ENCODE results near the gene TRIM41. TPM values are rescaled to one million over a fixed set of nuclear protein-coding genes. Genes with fewer than 3 reads are reported as not detected.

The TRIM41 gene
- total and polyA plus RNA-seq, 12 donors = 13.3 to 56.2 (median 19.6) TPM

DNA sequence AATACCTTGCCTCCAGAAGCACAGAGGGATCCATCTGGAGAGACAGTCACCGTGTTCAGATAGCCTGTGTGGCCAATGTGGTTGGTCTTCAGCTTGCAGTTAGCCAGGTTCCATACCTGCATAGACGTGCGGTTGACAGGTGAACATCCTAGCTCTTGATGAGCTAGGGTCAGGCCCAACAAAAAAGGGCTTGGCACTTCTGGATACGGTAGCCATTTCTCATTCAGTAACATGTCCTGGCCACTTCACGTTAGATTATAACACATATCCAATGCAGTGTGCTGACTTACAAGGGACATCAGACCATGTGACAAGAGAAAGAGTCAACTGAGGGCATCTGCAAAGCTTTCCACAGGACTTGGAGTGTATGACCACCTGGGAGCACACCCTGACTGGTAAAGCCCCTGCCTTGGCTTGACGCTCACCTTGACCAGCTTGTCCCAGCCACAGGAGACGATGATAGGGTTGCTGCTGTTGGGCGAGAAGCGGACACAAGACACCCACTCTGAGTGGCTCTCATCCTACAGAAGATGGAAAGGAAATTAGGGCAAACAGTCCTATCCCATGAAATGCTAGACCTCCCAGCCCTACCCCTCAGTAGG, 16.1 kb downstream of the TRIM41 start:
- TF ChIP-seq POLR2A (IDR thresholded peaks at IDR 0.05) (no peak), CTCF (IDR thresholded peaks at IDR 0.05) (no peak)
- H3K36me3 ChIP-seq (replicated peaks in 1 of 2) = peaks cover 4 to 83% of the 10 kb centered on the region in 2 donors

GRCh38 chr5:181241393-181241975, 18.4 kb downstream of the TRIM41 start:
- TF ChIP-seq POLR2A (IDR thresholded peaks at IDR 0.05) (no peak), CTCF (IDR thresholded peaks at IDR 0.05) (no peak)
- intact Hi-C loops (cut with DNase I) = no loop called here
- Histone ChIP-seq H3K4me1 (replicated peaks in 1 of 2) (peaks cover 28 to 37% of the 10 kb centered on the region in 2 donors), H3K27me3 (no peaks in the 10 kb centered on the region), H3K27ac (peak overlapping the region in 3 of 5 donors; percentile 91 to 96 (median 92)), H3K4me3 (no peak overlapping the region), H3K36me3 (replicated peaks in 1 of 2) (peaks cover 4 to 60% of the 10 kb centered on the region in 2 donors), H3K9me3 (replicated peaks in 1 of 3) (no peaks in the 10 kb centered on the region)
- peak in 3 of 7 donors; percentile 43 to 60 (median 58) for DNase-seq
- WGBS, 4 donors = 20 to 28% (median 26%) methylated on average over 6 of the region's 6 CpGs

More for the DNA sequence above, 16.1 kb downstream of the TRIM41 start:
- Histone ChIP-seq H3K27ac (no peak overlapping the region), H3K9me3 (replicated peaks in 1 of 3) (no peaks in the 10 kb centered on the region), H3K4me3 (no peak overlapping the region), H3K27me3 (no peaks in the 10 kb centered on the region), H3K4me1 (replicated peaks in 1 of 2) (peaks cover 14 to 22% of the 10 kb centered on the region in 2 donors)
- 90 to 95% (median 92%) methylated on average over 7 to 9 of the region's 9 CpGs for whole genome bisulfite sequencing, 4 donors
- intact Hi-C loops (cut with DNase I) = loop anchor here in 1 of 2 donors (2.0 kb wide), 1 partner anchor 14 kb away; no protein-coding TSS in a partner anchor
- DNase-seq = no peak

GRCh38 chr5:181242031-181242451, 19.0 kb downstream of the TRIM41 start:
- WGBS, 4 donors = 21 to 34% (median 30%) methylated on average over 5 to 6 of the region's 6 CpGs
- H3K27ac ChIP-seq = peak overlapping the region in 3 of 5 donors; percentile 91 to 96 (median 92)
- H3K4me1 ChIP-seq (replicated peaks in 1 of 2) = peaks cover 28 to 37% of the 10 kb centered on the region in 2 donors
- peak overlapping the region in 1 of 4 donors; percentile 85 for H3K4me3 ChIP-seq
- no peaks in the 10 kb centered on the region for H3K27me3 ChIP-seq
- no peak for TF ChIP-seq POLR2A (IDR thresholded peaks at IDR 0.05)
- no peak for TF ChIP-seq CTCF (IDR thresholded peaks at IDR 0.05)
- H3K9me3 ChIP-seq (replicated peaks in 1 of 3) = no peaks in the 10 kb centered on the region
- intact Hi-C loops (cut with DNase I) = no loop called here
- H3K36me3 ChIP-seq (replicated peaks in 1 of 2) = peaks cover 4 to 54% of the 10 kb centered on the region in 2 donors
- DNase-seq = peak in 1 of 7 donors; percentile 47

DNA sequence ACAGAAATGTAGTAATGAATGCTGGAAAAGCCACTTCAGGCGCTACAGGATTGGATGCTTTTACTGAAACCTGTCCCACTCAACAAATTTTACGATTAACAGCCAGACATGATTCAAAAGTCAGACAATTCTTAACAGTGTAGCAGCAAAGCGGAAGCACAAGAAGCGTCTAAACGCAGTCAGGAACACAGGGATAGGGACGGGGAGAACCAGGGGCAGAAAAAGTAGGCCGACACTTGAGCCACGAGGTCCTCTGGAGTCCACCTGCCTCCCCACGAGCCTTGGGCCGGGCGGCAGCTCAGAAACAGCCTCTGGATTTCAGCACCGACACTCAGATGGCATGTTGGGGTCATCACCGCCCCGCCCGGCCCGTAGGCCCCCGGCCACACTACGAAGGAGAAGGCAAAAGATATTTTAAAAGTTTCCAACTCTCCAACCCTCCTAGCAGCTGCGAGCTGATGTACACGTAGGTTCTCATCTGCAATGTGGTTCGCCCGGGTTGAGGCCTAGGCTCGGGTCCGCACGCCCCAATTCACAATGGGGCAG, 20.0 kb downstream of the TRIM41 start:
- H3K36me3 ChIP-seq (replicated peaks in 1 of 2) = peaks cover 4 to 44% of the 10 kb centered on the region in 2 donors
- WGBS, 4 donors = 0 to 1% (median 0%) methylated on average over 9 to 25 of the region's 25 CpGs
- peaks cover 33 to 42% of the 10 kb centered on the region in 2 donors for H3K4me1 ChIP-seq (replicated peaks in 1 of 2)
- H3K27me3 ChIP-seq = no peaks in the 10 kb centered on the region
- H3K27ac ChIP-seq = peak overlapping the region; percentile 55 to 96 (median 91)
- DNase-seq = peak in 2 of 7 donors; percentile 49 to 56
- H3K4me3 ChIP-seq = peak overlapping the region; percentile 33 to 85 (median 54)
- TF ChIP-seq POLR2A (IDR thresholded peaks at IDR 0.05) = peak in 1 of 2 donors; percentile 5
- no peak for TF ChIP-seq CTCF (IDR thresholded peaks at IDR 0.05)
- intact Hi-C loops (cut with DNase I) = no loop called here
- no peaks in the 10 kb centered on the region for H3K9me3 ChIP-seq (replicated peaks in 1 of 3)

All from adrenal gland (tissue), 12 donors.